Esophagus muscularis mucosa (tissue), 4 donors: ENCODE measurements around the gene NFASC. TPM values are rescaled to one million over a fixed set of nuclear protein-coding genes. Genes with fewer than 3 reads are reported as not detected.

Source experiments
- DNase-seq: peaks from one replicate; pipeline ENCODE4 v3.0.0-alpha.2; 2017; ENCODE audit errors: extremely low spot score
- H3K27ac ChIP-seq, 4 donors: fragments of 200-600 bp; sonication (generic); replicated peaks in 1 of 4; 1 replicate in 3 of 4; 2 replicates in 1 of 4; pipeline ENCODE4 v1.5.1; 2016 to 2019; ENCODE audit warnings: mild to moderate bottlenecking in 1 of 4
- H3K27me3 ChIP-seq, 4 donors: fragments of 200-600 bp; sonication (generic); one replicate each; pipeline versions ENCODE4 v1.5.1 to v1.6.0; 2016 to 2019
- H3K36me3 ChIP-seq, 4 donors: fragments of 200-600 bp; sonication (generic); one replicate each; pipeline ENCODE4 v1.5.1; 2016 to 2019
- H3K4me1 ChIP-seq, 4 donors: fragments of 200-600 bp; sonication (generic); one replicate each; pipeline ENCODE4 v1.5.1; 2016 to 2019
- H3K4me3 ChIP-seq, 4 donors: fragments of 200-600 bp; sonication (generic); 1 replicate in 2 of 4; 2 replicates in 2 of 4; pipeline ENCODE4 v1.5.1; 2016 to 2019; ENCODE audit warnings: mild to moderate bottlenecking in 4 of 4, moderate library complexity in 1 of 4
- H3K9me3 ChIP-seq, 4 donors: fragments of 200-600 bp; sonication (generic); 1 replicate in 3 of 4; 2 replicates in 1 of 4; pipeline ENCODE4 v1.5.1; 2016 to 2019
- CTCF ChIP-seq, 3 experiments: fragments of 200-600 bp in 2 of 3; fragments of 450-650 bp in 1 of 3; sonication (generic) in 2 of 3; IDR thresholded peaks; one replicate each; pipeline ENCODE4 v1.5.1; 2017 to 2019; ENCODE audit warnings: antibody characterized with exemption in 3 of 3, mild to moderate bottlenecking in 2 of 3, moderate library complexity in 1 of 3
- EP300 ChIP-seq: sonication (generic); formaldehyde crosslinking; IDR thresholded peaks from one replicate; pipeline ENCODE4 v1.6.1; 2017; ENCODE audit warnings: antibody characterized with exemption
- POLR2A ChIP-seq: fragments of 450-650 bp; IDR thresholded peaks from one replicate; pipeline ENCODE4 v1.6.1; 2017; ENCODE audit warnings: antibody characterized with exemption, moderate library complexity, mild to moderate bottlenecking, low read depth
- POLR2AphosphoS5 ChIP-seq, 2 donors: sonication (generic); formaldehyde crosslinking; IDR thresholded peaks; one replicate each; pipeline ENCODE4 v1.6.1; 2017; ENCODE audit warnings: antibody characterized with exemption in 2 of 2
- WGBS: methylation state at CpG from one replicate; pipeline ENCODE4 v1.1.5; 2018; 5-methylcytosine and 5-hydroxymethylcytosine counted together
- intact Hi-C: fragments of 100-400 bp; cut with DNase I; formaldehyde crosslinking; loops from one replicate; pipeline ENCODE4 v1.15.1; 2023
- total RNA-seq, 4 donors: library from RNA; depleted of rRNA; stranded (reverse); fragments of >200 nt; gene quantifications; one replicate each; pipeline versions ENCODE4 v1.1.0 to v1.2.1, GENCODE V29; 2016

The NFASC gene
- total RNA-seq, 4 donors from 2014 or later: 31.1 to 122 (median 64.7) TPM

- WGBS: 76% methylated on average over 7 of the region's 10 CpGs
- peaks cover 6 to 12% (median 9%) of the 10 kb centered on the region in 4 donors for H3K4me1 ChIP-seq
- H3K27ac ChIP-seq: no peak overlapping the region
- H3K9me3 ChIP-seq: no peaks in the 10 kb centered on the region
- H3K4me3 ChIP-seq: no peak overlapping the region
- H3K36me3 ChIP-seq: no peaks in the 10 kb centered on the region
- intact Hi-C loops: loop anchor here (2.0 kb wide), 1 partner anchor 72 kb away; no protein-coding TSS in a partner anchor
- no peak for DNase-seq
- peaks cover 0 to 3% (median 0%) of the 10 kb centered on the region in 4 donors for H3K27me3 ChIP-seq
- TF ChIP-seq POLR2A: no peak
- no peak for TF ChIP-seq POLR2AphosphoS5 (IDR thresholded peaks at IDR 0.05)
- no peak for TF ChIP-seq EP300
- TF ChIP-seq CTCF (IDR thresholded peaks at IDR 0.05): no peak
Measured at GRCh38 chr1:205060746-205061145, 190.1 kb downstream of the NFASC start.

- Histone ChIP-seq H3K27ac (no peak overlapping the region), H3K36me3 (no peaks in the 10 kb centered on the region), H3K27me3 (peaks cover 0 to 3% (median 0%) of the 10 kb centered on the region in 4 donors), H3K4me1 (peaks cover 6 to 12% (median 9%) of the 10 kb centered on the region in 4 donors), H3K9me3 (no peaks in the 10 kb centered on the region), H3K4me3 (no peak overlapping the region)
- no peak for TF ChIP-seq POLR2A
- TF ChIP-seq POLR2AphosphoS5 (IDR thresholded peaks at IDR 0.05): no peak
- TF ChIP-seq CTCF (IDR thresholded peaks at IDR 0.05): no peak
- TF ChIP-seq EP300: no peak
- no peak for DNase-seq
- WGBS: 62% methylated on average over 11 of the region's 14 CpGs
- intact Hi-C loops: loop anchor here (2.0 kb wide), 1 partner anchor 72 kb away; no protein-coding TSS in a partner anchor
Measured at GRCh38 chr1:205061227-205061626, 190.6 kb downstream of the NFASC start.

- peaks cover 0 to 3% (median 0%) of the 10 kb centered on the region in 4 donors for H3K27me3 ChIP-seq
- no peak overlapping the region for H3K27ac ChIP-seq
- TF ChIP-seq CTCF (IDR thresholded peaks at IDR 0.05) (peak; percentile 82 to 89 (median 84)), EP300 (no peak), POLR2A (no peak), POLR2AphosphoS5 (IDR thresholded peaks at IDR 0.05) (peak in 1 of 2 donors; percentile 36)
- WGBS: 37% methylated on average over 8 of the region's 13 CpGs
- no peak overlapping the region for H3K4me3 ChIP-seq
- no peak for DNase-seq
- intact Hi-C loops: loop anchor here (2.0 kb wide), 1 partner anchor 73 kb away; no protein-coding TSS in a partner anchor
- no peaks in the 10 kb centered on the region for H3K36me3 ChIP-seq
- H3K4me1 ChIP-seq: peaks cover 6 to 12% (median 9%) of the 10 kb centered on the region in 4 donors
- H3K9me3 ChIP-seq: no peaks in the 10 kb centered on the region
Measured at GRCh38 chr1:205061665-205062069, 191.0 kb downstream of the NFASC start.

- DNase-seq: no peak
- Histone ChIP-seq H3K4me3 (no peak overlapping the region), H3K9me3 (no peaks in the 10 kb centered on the region), H3K4me1 (peaks cover 6 to 12% (median 9%) of the 10 kb centered on the region in 4 donors), H3K27ac (no peak overlapping the region), H3K36me3 (no peaks in the 10 kb centered on the region), H3K27me3 (peaks cover 0 to 3% (median 0%) of the 10 kb centered on the region in 4 donors)
- TF ChIP-seq POLR2AphosphoS5 (IDR thresholded peaks at IDR 0.05): no peak
- intact Hi-C loops: no loop called here
- WGBS: 97% methylated on average over 5 of the region's 8 CpGs
Measured at GRCh38 chr1:205062319-205062718, 191.7 kb downstream of the NFASC start.

- no peak for DNase-seq
- Histone ChIP-seq H3K27ac (no peak overlapping the region), H3K4me3 (no peak overlapping the region), H3K27me3 (peaks cover 0 to under 1% (median 0%) of the 10 kb centered on the region in 4 donors), H3K9me3 (no peaks in the 10 kb centered on the region), H3K36me3 (no peaks in the 10 kb centered on the region), H3K4me1 (peaks cover 6 to 12% (median 9%) of the 10 kb centered on the region in 4 donors)
- 96% methylated on average over 3 of the region's 3 CpGs for WGBS
- no peak for TF ChIP-seq POLR2AphosphoS5 (IDR thresholded peaks at IDR 0.05)
- no peak for TF ChIP-seq EP300
- TF ChIP-seq POLR2A: no peak
- no peak for TF ChIP-seq CTCF (IDR thresholded peaks at IDR 0.05)
- intact Hi-C loops: no loop called here
Measured at GRCh38 chr1:205062895-205063294, 192.2 kb downstream of the NFASC start.
